Activated gamma-delta T cell treated with anti-CD3 and anti-CD28 coated beads, Interleukin-2, amount 50 U/mL, for 16 hours (primary cell): ENCODE data around the gene EHHADH.

Source experiments
- DNase-seq: peaks from one replicate; pipeline ENCODE4 v3.0.0-alpha.2; 2020; ENCODE audit warnings: low read depth

Gene EHHADH

DNA sequence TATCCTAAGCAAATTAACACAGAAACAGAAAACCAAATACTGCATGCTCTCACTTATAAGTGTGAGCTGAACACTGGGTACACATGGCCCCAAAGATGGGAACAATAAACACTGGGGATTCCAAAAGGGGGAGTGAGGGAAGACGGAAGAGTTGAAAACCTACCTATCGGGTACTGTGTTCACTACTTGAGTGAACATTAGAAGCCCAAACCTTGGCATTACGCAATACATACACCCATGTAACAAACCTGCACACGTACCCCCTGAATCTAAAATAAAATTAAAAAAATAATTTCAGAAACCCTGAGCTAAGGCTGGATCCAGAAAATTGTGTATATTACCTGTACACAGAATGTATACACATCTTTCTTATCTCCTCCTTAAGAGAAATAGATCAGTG is 58.2 kb downstream of the EHHADH start:
- DNase-seq, result no peak

DNA sequence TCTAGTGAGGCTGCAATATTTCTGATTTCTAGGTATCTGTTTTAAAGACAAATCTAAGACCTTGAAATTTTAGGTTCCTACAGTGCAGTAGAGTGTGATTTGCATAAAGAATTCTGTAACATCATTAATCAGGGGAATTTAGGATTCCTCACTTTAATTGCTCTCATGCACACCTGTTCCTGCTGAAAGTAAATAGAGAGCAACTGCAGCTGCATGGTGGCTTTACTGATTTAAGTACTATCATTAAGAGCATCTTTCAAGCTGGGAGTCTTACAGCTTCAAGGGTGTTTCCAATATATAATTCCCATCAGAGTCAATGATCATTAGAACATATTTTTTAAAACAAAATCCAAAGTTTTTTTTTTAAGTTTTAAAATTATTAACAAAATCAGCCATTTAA is 65.0 kb downstream of the EHHADH start:
- DNase-seq, result no peak

- no peak for DNase-seq
Measured at GRCh38 chr3:185187391-185187790, 66.5 kb downstream of the EHHADH start.

GRCh38 chr3:185176750-185177359 is 77.0 kb downstream of the EHHADH start:
- DNase-seq, result no peak

- no peak for DNase-seq
Measured at GRCh38 chr3:185175370-185175987, 78.4 kb downstream of the EHHADH start.

DNA sequence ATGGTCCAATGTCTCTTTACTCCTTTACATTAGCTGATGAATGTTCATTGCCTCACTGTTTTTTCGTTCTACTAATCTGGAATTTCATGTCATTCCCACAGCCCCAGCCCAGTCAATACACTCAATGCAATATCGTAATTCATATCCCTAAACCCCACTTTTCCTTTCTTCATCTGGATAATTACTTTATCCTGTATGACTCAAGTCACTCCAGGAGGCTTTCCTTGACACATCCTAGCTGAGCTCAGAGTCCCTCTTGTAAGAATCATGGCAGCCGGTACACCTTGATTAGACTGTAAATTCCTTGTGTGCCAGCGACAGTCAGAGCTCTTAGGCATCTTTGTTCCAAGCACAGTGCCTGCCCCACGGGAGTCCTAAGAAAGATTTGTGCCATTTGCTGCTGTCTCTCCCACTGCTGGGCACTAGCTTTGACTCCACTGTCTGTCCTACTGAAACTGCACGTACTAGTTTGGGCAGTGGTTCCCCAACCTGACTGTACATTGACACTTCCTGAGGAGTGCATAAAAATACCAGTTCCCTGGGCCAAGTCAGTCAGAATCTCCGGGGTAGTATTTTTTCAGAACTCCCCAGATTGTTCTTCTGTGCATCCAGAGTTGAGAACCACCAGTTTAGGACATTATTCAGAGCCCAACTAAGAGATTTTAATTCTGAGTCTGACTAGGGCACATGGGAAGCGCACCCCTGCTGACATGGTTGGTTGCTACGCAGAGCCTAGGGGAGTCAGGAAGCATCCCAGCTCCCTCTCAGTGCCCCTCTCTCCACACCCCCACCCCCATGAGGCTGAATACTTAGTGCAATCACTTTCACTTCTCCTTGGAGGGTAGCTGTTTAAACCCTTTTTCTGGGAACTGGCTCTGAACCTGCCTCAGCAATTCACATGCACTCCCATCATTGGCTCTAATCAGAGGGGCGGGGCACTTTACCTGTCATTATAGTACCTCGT is 81.5 kb downstream of the EHHADH start:
- no peak for DNase-seq

DNA sequence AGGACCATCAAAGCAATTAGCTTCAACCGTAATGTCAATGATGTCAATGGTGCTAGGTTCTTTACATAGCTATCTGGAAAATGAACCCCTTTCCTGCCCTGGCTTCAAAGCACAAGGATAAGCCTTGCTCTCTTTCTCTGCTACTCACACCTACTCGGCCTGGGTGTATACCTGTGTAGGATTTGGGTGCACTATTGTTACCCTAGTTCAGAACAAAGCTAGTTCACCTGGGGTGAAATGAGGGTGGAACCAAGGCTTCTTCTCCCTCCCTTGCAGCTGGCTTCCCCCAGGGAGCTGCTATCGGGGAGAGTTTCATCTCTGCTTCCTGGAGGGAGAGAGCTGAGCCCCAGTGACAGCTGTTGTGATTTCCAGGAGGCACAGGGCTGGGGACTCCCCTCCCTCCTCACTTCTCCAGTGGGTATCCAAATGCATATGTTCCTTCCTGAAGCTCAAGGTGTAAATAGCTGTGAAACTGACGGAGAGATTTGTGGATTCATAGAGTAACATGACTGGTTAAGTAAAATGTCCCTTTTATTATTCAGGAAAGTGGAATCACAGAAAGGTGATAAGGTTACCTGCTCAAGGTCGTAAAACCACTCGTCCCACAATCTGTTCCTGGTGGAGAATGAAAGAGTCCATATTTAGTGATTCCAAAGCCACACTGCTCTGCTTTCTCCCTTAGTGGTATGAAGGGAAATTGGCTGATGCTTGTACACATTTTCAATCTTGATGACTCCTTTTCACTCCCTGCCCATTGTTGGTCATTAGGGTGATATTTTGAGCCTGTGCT is 89.2 kb downstream of the EHHADH start:
- DNase-seq, result no peak

- no peak for DNase-seq
Measured at GRCh38 chr3:185162634-185163033, 91.2 kb downstream of the EHHADH start.

DNA sequence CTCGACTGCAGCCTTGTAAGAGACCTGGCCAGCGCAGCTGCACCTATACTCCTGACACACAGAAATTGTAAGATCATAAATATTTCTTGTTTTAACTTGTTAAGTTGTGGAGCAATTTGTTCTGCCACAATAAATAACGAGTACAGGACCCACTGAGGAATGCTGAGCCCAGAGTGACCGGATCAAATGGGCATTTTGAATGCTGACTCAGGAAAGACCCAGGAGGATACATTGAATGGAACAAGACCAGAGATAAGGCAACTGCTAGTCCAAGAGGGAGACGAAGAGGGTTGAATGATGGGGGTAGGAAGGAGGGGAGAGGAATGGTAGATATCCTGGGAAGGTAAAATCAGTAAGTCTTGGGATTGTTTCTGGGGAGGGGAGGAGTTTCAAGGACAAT is 92.1 kb downstream of the EHHADH start:
- no peak for DNase-seq

DNA sequence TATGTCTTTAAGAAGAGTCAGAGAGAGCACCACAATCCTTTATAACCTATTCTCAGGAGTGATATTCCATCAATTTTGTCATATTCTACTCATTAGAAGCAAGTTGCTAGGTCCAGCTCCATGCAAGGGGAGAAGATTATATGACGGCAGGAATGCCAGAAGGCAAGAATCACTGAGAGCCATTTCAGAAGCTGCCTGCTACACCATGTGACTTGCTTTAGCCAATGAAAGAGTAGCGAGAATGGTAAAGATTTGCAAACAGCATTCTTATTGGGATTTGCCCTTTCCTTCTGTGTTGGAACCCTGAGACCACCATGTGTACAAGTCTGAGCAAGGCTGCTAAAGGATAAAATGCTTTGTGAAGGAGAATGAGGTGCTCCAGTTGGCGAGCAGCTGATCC is 96.5 kb downstream of the EHHADH start:
- DNase-seq, result no peak

DNA sequence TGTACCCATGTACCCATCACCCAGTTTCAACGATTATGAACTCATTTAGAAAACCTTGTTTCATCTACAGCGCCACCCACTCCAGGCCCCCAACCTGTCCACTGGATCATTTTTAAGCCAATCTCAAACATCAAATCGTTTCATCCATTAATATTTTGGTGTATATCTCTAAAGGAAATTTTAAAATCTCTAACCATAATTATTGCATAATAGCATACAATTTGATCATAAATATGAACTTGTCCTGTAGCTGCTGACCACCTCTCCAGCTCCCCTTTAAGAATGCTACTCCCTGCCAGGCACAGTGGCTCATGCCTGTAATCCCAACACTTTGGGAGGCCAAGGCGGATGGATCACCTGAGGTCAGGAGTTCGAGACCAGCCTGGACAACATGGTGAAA is 98.2 kb downstream of the EHHADH start:
- DNase-seq, result no peak

DNA sequence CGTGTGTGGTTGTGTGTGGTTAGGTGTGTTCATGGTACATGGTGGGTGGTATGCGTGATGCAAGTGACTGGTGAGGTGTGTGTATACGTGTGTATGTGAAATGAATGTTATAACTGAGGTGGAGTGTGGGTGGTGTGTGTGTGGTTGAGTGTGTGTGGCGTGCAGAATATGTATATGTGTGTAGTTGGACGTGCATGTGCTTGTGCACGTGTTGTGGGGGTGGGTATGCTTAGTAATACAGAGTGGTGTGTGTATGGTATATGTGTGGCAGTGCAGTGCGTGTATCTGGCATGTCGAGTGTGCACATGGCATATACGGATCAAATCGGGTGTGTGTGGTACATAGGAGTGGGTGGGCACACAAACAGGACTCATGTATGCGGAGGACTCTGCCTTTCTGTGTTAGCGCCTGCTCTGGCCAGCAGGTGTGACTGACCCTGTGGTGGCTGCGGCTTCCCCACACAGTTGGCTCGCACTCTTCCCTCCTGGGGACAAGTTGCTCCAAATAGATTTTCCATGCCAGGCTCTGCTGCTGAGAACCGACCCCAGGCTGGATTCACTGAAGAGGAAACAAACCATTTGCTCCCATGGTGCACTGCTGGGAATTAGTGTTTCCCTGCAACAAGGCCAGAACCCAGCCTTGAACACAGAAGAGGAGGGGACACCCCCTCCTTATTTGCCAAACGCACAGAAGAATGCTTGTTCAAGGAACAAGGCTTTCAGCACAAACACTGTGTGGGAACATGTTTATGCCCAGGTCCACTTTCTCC is 99.8 kb downstream of the EHHADH start:
- no peak for DNase-seq

DNA sequence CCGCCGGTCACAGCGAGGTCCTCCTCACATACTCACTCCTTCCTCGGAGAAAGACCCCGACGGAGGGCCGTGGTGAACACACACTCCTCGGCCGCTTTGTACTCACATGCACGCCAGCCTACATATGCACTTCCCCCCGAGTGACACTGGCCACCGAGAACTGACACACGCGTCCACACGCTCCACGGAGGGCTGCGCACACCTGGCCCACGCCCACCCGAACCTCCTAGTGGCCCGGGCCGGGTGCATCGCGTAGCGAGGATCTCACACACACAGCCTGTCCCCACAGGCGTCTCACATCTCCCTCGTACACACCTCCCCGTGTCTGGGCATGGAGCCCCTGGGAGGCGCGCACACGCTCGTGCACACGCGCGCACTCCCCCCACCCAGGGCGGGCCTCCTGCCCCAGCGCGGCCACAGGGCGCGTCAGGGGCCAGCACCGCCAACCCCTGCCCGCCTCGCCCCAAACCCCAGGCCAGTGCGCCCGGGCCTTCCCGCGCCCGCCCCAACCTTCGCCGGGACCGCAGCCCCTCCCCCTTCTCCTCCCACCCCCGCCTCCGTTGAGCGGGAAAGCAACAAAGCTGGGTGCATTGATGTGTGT is 100.6 kb downstream of the EHHADH start:
- no peak for DNase-seq

DNA sequence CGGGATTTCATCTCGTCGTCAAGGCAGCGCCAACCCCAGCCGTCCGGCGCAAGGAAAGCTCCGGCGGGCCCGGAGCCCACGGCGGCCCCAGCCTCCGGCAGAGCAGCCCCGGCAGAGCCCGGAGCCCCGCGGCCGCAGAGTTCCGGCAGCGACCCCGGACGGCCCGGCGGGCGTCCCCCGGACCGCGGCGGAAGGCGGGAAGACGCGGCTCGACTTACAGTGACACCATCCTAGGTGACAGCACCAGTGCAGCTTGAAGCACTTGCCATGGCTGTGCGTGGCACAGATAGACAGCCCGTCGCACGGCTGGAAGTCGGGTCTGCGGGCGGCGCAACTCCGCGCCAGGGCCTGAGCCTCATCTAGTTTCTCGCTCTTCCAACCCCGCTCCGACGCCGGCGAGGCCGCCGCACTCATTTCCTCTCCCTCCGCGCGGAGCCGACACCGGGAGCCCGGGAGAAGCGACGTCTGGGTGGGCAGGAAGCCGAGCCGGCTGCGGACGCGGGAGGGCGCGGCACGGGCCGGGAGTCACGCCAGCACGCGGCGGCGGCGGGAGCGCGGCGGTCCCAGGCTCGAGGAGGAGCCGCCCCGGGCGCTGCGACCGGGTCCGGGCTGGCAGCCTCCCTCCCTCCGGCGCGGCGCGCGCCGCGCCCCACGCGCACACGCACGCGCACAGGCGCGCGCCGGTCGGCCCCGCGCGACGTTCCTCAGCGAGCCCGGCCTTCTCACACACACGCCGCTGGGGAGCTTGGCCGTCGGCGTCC is 101.3 kb downstream of the EHHADH start, which contains the start of gene C3orf70:
C3orf70 (minus strand) TSS at position 651 of the 761 bp plus-strand sequence; CDS start at position 414, 237 bp downstream.
- no peak for DNase-seq

DNA sequence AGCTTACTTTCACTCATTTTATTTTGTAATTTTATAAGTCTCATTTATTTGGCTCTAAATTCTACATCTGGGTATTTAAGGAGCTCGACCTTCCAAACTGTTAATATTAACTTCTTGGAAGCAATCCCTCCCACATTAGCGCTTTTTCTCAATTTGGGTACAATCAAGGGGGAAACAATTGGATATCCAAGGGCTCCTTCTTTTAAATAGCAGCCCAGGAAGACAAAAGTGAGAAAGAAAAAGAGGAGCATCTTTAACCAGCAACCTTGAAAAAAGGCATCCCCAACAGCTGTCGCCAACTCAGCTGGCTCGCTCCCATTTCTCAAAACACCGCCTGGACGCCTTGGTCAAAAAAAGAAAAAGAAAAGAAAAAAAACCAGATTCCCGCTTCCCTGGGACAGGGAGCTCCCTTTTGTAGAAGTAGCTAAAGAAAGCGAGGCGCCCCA is 101.9 kb downstream of the EHHADH start:
- DNase-seq, result no peak

DNA sequence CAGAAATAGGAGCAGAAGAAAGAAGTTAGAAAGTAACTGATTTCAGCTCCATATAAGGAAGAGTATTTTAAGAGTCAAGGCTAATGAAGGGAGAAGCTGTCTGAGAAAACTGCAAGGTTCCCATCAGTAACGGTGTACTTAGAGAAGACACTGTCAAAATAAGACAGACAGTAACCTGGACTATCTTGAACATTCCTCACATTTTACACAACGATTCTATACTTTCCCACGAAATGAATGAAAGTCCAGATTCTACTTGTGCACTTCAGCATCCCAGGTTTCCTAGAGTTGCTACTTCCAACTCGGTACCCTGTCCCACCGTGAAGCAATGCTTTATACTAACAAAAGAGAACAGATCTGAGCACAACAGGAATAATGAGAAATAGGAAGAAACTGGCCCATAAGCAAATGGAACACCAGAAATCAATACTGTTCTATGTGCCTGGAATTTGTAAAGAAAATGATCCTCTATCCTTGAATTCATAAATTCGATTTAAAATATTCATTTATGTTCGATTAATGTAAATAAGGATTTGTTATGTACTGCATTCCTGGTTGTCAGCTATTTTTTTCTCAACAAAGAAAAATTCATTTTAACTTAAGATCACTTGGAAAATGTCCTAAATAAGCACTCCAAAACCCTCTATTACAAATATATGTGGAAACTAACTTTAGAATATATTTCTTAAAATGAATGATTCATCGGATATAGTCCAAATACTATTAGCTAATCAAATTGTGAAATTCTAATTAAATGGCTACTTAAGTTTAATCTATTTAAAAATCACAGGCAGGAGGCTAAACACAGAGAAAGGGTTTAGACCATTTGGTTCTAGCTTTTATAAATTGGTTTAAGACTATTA is 102.5 kb downstream of the EHHADH start:
- DNase-seq, result no peak

DNA sequence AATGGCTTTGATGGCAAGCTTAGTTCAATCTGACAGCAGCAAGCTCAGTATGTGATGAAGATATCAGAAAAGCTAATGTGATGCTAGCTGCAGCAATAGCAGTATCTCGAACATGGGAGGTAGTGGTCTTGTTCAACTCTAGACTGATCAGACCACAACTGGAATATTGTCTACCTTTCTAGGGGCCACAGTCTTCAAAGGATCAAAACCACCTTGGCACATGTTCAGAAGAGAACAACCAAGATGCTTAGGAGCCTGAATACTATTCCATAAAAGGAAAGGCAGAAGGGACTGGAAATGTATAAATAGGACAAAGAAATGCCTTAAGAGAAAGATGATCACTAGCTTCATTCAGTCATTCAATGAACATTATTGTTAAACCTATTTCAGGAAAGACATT is 103.3 kb downstream of the EHHADH start:
- DNase-seq, result no peak

DNA sequence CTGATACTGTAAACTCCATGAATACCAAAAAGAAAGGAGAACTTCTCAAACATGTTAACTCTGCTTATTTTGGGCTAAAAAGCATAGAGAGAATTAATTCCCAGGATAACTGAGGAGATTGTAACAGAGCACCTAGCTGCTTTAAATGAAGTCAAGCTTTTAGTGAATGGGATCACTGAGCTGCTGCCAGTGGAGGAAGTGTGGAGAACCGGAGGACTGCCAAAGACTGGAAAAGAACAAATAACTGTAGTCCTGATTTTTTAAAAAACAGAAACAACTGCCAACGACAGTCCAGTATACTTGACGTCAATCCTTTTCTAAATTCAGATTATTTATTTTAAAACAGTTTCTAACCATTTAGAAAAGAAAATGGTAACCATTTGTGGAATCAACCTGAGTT is 104.3 kb downstream of the EHHADH start:
- DNase-seq, result no peak

DNA sequence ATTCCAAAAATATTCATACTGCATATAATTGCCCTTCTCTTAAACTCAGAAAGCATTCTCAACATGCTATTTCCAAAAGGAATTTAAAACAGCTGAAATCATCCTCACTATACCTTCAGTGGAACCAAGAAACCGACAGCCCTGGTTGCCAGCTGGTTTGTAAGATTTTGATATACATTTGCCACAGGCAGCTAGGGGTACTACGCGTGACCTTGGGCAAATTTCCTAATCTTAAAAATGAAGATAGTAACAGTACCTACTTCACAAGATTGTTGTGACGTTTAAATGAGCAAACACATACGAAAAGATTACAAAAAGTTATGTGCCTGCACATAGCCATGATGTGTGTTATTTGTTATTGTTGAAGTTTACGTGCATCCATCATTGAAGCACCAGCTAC is 108.3 kb downstream of the EHHADH start:
- no peak for DNase-seq
